ENCODE measurements around the gene NOP56. TPM values are rescaled to one million over a fixed set of nuclear protein-coding genes. Genes with fewer than 3 reads are reported as not detected.

NOP56 gene
- total and polyA plus RNA-seq, 2 of the 4 experiments (the other 2 are of a cell fraction): 189 to 231 TPM

- Histone ChIP-seq H2AK5ac (ENCODE audit: low read depth, low read length) (no peak overlapping the region), H3K36me3 (ENCODE audit: control insufficient read depth, insufficient read depth, low read length) (peaks cover 59% of the 10 kb centered on the region), H3K18ac (ENCODE audit: low read depth, low read length) (no peak overlapping the region), H4K5ac (ENCODE audit: low read depth, low read length) (no peak overlapping the region), H2BK15ac (ENCODE audit: low read depth, low read length) (no peak overlapping the region), H3K56ac (ENCODE audit: extremely low read depth, insufficient read depth, low read length) (no peak overlapping the region), H2BK5ac (ENCODE audit: low read depth, low read length, poor library complexity, severe bottlenecking) (no peak overlapping the region), H3K4me1 (ENCODE audit: control insufficient read depth, insufficient read depth, low read length) (peaks cover 5% of the 10 kb centered on the region), H3K27ac (ENCODE audit: insufficient read depth, low read length) (no peak overlapping the region), H3K14ac (replicated peaks; ENCODE audit: low read depth, low read length) (no peak overlapping the region), H3K9me3 (ENCODE audit: control insufficient read depth, insufficient read depth, low read length) (no peaks in the 10 kb centered on the region), H2BK20ac (ENCODE audit: low read depth, low read length) (no peak overlapping the region), H2AFZ (replicated peaks; ENCODE audit: low read length, poor library complexity) (no peak overlapping the region), H2BK120ac (ENCODE audit: low read depth, low read length) (no peak overlapping the region), H4K8ac (ENCODE audit: low read depth in 2 of 2, low read length in 2 of 2) (0 out of 4 replicates have a peak overlapping the region, but pooled peaks of 1 of the 2 experiments have one; percentile 2), H3K9me1 (ENCODE audit: insufficient read depth, low read length) (peaks cover 16% of the 10 kb centered on the region), H4K91ac (ENCODE audit: insufficient read depth, low read depth, low read length) (no peak overlapping the region), H3K9ac (ENCODE audit: low read depth, low read length) (no peak overlapping the region), H3K23ac (ENCODE audit: low read depth, low read length) (no peak overlapping the region), H3K4me3 (ENCODE audit: insufficient read depth, low read depth, low read length) (no peak overlapping the region), H3K4me2 (ENCODE audit: low read depth, low read length) (no peak overlapping the region), H3K27me3 (ENCODE audit: control insufficient read depth, insufficient read depth, low read length) (no peaks in the 10 kb centered on the region), H4K20me1 (ENCODE audit: insufficient read depth, low read length) (peaks cover 57% of the 10 kb centered on the region), H3K4ac (ENCODE audit: low read depth, low read length) (no peak overlapping the region), H3K79me1 (ENCODE audit: low read depth in 1 of 2, low read length in 2 of 2) (peaks cover 28 to 58% of the 10 kb centered on the region in 2 experiments), H2AK9ac (replicated peaks; ENCODE audit: low read depth, low read length, poor library complexity) (no peak overlapping the region)
- dilution Hi-C loops (cut with HindIII; ENCODE audit: low sequenced_read_pairs, unreplicated experiment): no loop called here
- BruUV-seq (replicated peaks): no TSS peak
- ATAC-seq (ENCODE audit: low read depth) (no peak), DNase-seq (no peak)
- in situ Hi-C loops (cut with MboI; ENCODE audit: low sequenced_read_pairs): no loop called here
- WGBS, 2 experiments (ENCODE audit: extremely low coverage in 2 of 2, insufficient read length in 1 of 2): 82% methylated on average over 2 of the region's 3 CpGs; no CpG with 5 or more reads in 1 of the 2 experiments
- TF ChIP-seq RCOR1 (IDR thresholded peaks at IDR 0.05; ENCODE audit: insufficient replicate concordance, low read length): no peak
- TF ChIP-seq SMC3 (IDR thresholded peaks at IDR 0.05; ENCODE audit: low read depth, low read length): no peak
- no peak for TF ChIP-seq BHLHE40 (IDR thresholded peaks at IDR 0.05; ENCODE audit: low read depth, low read length)
- no peak for TF ChIP-seq FOS (IDR thresholded peaks at IDR 0.05; ENCODE audit: low read depth, low read length)
- TF ChIP-seq MAZ (IDR thresholded peaks at IDR 0.05; ENCODE audit: borderline replicate concordance, low read depth, low read length): no peak
- TF ChIP-seq CTCF (conservative IDR thresholded peaks at IDR 0.05; ENCODE audit: low read depth, low read length): no peak
- no peak for TF ChIP-seq RFX5 (IDR thresholded peaks at IDR 0.05; ENCODE audit: low read depth, low read length)
- no peak for TF ChIP-seq CHD1 (IDR thresholded peaks at IDR 0.05; ENCODE audit: low read depth, low read length)
- TF ChIP-seq MAFK (IDR thresholded peaks at IDR 0.05; ENCODE audit: low read depth, low read length): no peak
- TF ChIP-seq ELK1 (IDR thresholded peaks at IDR 0.05; ENCODE audit: borderline replicate concordance, low read depth, low read length): no peak
- TF ChIP-seq NFE2L2 (IDR thresholded peaks at IDR 0.05; ENCODE audit: low read depth, low read length): no peak
- no peak for TF ChIP-seq MXI1 (IDR thresholded peaks at IDR 0.05; ENCODE audit: borderline replicate concordance, low read depth, low read length)
- CTCF ChIA-PET: no interaction called here
- POLR2A ChIA-PET (ENCODE audit: unreplicated experiment): no interaction called here
- intact Hi-C loops (cut with micrococcal nuclease): no loop called here
Measured at GRCh38 chr20:2654831-2655230, 2.4 kb downstream of the NOP56 start.
